ENCODE data around the gene GALNS. TPM values are rescaled to one million over a fixed set of nuclear protein-coding genes. Genes with fewer than 3 reads are reported as not detected.

Gene GALNS
- total and polyA plus RNA-seq, 2 donors (not counting 1 experiment from before 2014, with no cell fraction given): 45.5 to 68.4 TPM

DNA sequence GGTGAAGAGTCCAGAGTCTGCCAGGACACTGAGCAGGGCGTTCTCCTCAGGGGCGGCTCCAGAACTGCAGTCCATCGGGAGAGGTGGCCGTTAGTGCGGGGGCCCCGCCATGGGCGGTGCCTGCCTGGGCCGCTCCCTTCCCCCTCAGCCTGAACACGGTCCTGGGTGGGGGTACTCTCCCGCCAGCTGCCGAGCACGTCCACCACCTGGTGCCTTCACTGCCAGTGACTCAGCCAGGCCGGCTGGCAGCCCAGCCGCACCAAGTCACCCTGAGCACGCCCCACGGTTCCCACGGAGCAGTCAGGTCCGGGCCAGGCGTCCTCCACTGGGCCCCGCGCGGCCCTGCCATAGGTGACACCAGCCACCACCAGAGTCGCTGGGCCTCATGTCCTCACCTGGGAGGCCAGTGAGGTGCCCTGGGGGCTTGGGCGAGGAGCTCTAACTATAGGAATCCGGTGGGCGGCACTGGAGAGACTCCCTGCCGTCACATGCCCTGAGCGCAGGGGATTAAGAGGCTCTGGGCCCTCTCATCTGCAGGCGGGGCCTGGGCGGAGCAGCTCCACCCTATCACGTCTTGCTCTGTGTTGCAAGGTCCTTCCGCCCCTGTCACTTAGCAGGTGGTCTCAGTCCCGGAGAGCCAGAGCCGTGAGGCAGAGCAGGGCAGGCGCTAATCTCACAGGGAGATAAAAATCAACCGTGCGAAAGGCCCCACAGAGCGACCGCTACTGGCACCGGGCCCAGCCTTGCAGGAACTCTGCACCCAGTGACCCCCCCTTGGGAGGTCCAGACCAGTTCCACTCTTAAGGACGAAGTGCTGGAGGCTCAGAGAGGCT is 86.1 kb downstream of the GALNS start:
- intact Hi-C loops (cut with micrococcal nuclease): loop anchor here (2.0 kb wide), 1 partner anchor 26 kb away; no protein-coding TSS in a partner anchor
- CTCF ChIA-PET: interaction anchor here (3.7 to 8.4 kb wide), 2 partner anchors 11 to 33 kb away, joined by 14 to 68 read pairs; partner anchors contain the start of gene PIEZO1
- Histone ChIP-seq H3K36me3 (replicated peaks in 1 of 2; ENCODE audit: control extremely low read depth in 1 of 2, control insufficient read depth in 1 of 2, extremely low read depth in 1 of 2, insufficient read depth in 2 of 2, low read length in 1 of 2) (no peaks in the 10 kb centered on the region), H3K27ac (ENCODE audit: low read length in 2 of 2) (peak overlapping the region; percentile 24 to 43), H3K4me1 (ENCODE audit: control insufficient read depth in 2 of 2, insufficient read depth in 2 of 2, low read length in 2 of 2) (peaks cover 52 to 69% of the 10 kb centered on the region in 2 donors), H3K4me2 (replicated peaks; ENCODE audit: low read depth, low read length, poor library complexity, severe bottlenecking) (peak overlapping the region; percentile 74), H3K27me3 (replicated peaks in 1 of 4; ENCODE audit: control extremely low read depth in 1 of 4, control insufficient read depth in 3 of 4, insufficient read depth in 4 of 4, low read length in 3 of 4) (no peaks in the 10 kb centered on the region), H3K9me3 (ENCODE audit: control extremely low read depth in 1 of 3, control insufficient read depth in 2 of 3, insufficient read depth in 1 of 3, low read length in 2 of 3) (no peaks in the 10 kb centered on the region), H3K79me2 (ENCODE audit: control insufficient read depth, insufficient read depth, low read length) (peaks cover 98% of the 10 kb centered on the region), H3K4me3 (ENCODE audit: control extremely low read depth in 1 of 5, extremely low read depth in 1 of 5, insufficient read depth in 1 of 5, low read depth in 2 of 5, low read length in 4 of 5) (peak overlapping the region in 2 of 5 experiments; percentile 4 to 11), H2AFZ (ENCODE audit: insufficient read depth, low read depth, low read length, poor library complexity, severe bottlenecking) (peak overlapping the region; percentile 11), H4K20me1 (ENCODE audit: control insufficient read depth, insufficient read depth, low read length, poor library complexity, severe bottlenecking) (peaks cover 97% of the 10 kb centered on the region), H3K9ac (ENCODE audit: low read length) (peak overlapping the region; percentile 28)
- Mint-ChIP-seq H3K4me3 (peak overlapping the region; percentile 65), H3K27ac (peak overlapping the region; percentile 84), H3K27me3 (no peaks in the 10 kb centered on the region), H3K4me1 (peaks cover 53% of the 10 kb centered on the region), H3K9me3 (ENCODE audit: insufficient read depth) (no peaks in the 10 kb centered on the region)
- WGBS (ENCODE audit: insufficient coverage): 32% methylated on average over 41 of the region's 41 CpGs
- POLR2A ChIA-PET: interaction anchor here (0.6 to 1.5 kb wide), 4 partner anchors 10 to 25 kb away, joined by 3 to 7 read pairs (median 4); partner anchors contain the start of gene PIEZO1
- ATAC-seq (ENCODE audit: low read depth) (peak; percentile 42), DNase-seq (peak; percentile 70)
- TF ChIP-seq EZH2 (IDR thresholded peaks at IDR 0.05; ENCODE audit: borderline replicate concordance, insufficient read depth, low read depth, low read length, poor library complexity, severe bottlenecking): no peak
- TF ChIP-seq, protein P1, sequence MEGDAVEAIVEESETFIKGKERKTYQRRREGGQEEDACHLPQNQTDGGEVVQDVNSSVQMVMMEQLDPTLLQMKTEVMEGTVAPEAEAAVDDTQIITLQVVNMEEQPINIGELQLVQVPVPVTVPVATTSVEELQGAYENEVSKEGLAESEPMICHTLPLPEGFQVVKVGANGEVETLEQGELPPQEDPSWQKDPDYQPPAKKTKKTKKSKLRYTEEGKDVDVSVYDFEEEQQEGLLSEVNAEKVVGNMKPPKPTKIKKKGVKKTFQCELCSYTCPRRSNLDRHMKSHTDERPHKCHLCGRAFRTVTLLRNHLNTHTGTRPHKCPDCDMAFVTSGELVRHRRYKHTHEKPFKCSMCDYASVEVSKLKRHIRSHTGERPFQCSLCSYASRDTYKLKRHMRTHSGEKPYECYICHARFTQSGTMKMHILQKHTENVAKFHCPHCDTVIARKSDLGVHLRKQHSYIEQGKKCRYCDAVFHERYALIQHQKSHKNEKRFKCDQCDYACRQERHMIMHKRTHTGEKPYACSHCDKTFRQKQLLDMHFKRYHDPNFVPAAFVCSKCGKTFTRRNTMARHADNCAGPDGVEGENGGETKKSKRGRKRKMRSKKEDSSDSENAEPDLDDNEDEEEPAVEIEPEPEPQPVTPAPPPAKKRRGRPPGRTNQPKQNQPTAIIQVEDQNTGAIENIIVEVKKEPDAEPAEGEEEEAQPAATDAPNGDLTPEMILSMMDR (IDR thresholded peaks at IDR 0.05): no peak

Data from B cell (primary cell).